Measurements from ENCODE around the gene CXCL13. TPM values are rescaled to one million over a fixed set of nuclear protein-coding genes. Genes with fewer than 3 reads are reported as not detected.
"Not testable (repeated sequence)": the region's sequence is repeated elsewhere in the genome, so short reads cannot be mapped to it uniquely, and the experiment has no call there.

The CXCL13 gene
- total RNA-seq, 4 donors from 2014 or later, result 3.4 to 14.9 TPM; not detected in 2

DNA sequence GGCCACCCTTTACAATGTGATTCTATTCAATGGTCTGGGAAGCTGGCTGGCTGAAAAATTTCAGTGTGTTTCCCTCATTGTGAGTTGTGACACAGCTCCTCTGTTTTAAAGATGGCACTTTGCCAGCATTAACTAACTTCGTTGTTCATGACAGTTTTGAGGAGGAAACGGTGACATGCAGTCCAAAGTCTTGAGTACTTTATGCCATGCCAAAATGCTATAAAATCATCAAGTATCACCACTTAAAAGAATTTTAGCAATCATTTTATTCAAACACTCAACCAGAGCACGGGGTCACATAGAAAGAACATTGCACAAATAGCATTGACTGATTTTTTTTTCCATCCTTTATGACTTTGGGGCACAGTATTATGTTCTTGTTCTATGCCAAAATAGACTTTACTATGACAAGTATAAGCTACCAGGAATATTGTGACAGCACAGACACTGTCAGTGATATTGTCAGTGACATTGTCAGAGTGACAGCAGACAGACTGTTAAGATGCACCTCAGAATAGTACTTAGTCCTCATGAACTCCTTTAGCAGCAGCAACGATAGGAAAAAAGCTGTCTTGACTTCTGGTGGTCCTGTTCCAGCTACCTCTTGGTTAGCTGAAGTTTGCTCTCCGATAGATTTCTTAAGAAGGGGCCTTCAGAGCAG lies 46.7 kb downstream of the CXCL13 start:
- 11 to 23% methylated on average over 4 to 5 of the region's 5 CpGs for WGBS, 2 donors (ENCODE audit: low coverage in 1 of 2)
- intact Hi-C loops (cut with DNase I; ENCODE audit: low total_unique reads), result no loop called here

DNA sequence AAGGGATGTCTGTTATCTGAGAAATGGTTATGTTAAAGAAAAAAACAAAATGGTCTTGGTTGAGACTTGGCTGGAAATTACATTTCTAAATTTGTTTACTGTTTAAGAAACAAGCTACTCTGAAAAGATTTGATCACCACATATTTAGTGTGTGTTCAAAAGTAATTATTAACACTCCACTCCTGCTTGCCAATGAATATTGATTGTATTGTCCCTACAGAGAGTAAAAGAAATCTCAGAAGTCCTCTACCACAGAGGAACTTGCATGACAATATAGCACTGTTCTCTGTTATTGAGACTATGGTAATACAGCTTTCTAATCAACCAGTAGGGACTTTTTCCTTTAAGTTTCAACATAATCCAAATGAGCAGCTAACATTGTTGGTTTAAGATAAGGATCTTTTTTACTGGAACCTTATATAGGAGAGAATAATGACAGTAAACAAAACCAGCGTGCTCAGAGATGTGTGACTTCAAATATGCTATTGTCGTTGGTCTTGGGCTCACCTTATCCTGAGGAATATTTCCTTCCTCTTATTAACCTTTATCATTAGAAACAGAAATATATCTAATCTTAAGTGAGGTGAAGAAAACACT lies 47.6 kb downstream of the CXCL13 start:
- Histone ChIP-seq H3K4me1 (peaks cover 0 to 31% (median 15%) of the 10 kb centered on the region in 4 donors), H3K27me3 (no peaks in the 10 kb centered on the region), H3K9me3 (no peaks in the 10 kb centered on the region), H3K36me3 (no peaks in the 10 kb centered on the region), H3K4me3 (no peak overlapping the region), H3K27ac (peak overlapping the region; percentile 56 to 75 (median 64))
- WGBS, 2 donors (ENCODE audit: low coverage in 1 of 2), result 54 to 59% methylated on average over 2 of the region's 2 CpGs
- no peak for DNase-seq
- in situ Hi-C loops (cut with MboI; ENCODE audit: low pct_ligation_motif_present in 1 of 4, low pct_unique_long_range_greater_than_20kb in 1 of 4, low sequenced_read_pairs in 3 of 4), result no loop called here
- no peak for TF ChIP-seq POLR2AphosphoS5 (IDR thresholded peaks at IDR 0.05)
- intact Hi-C loops (cut with DNase I; ENCODE audit: low total_unique reads), result no loop called here

More for the DNA sequence above, 46.7 kb downstream of the CXCL13 start:
- Histone ChIP-seq H3K27ac (peak overlapping the region; percentile 61 to 75 (median 68)), H3K36me3 (no peaks in the 10 kb centered on the region), H3K4me1 (peaks cover 0 to 31% (median 15%) of the 10 kb centered on the region in 4 donors), H3K9me3 (no peaks in the 10 kb centered on the region), H3K27me3 (no peaks in the 10 kb centered on the region), H3K4me3 (no peak overlapping the region)
- TF ChIP-seq POLR2A (IDR thresholded peaks at IDR 0.05) (no peak), POLR2AphosphoS5 (IDR thresholded peaks at IDR 0.05) (peak in 1 of 3 donors; percentile 35), CTCF (IDR thresholded peaks at IDR 0.05) (no peak), EP300 (IDR thresholded peaks at IDR 0.05; ENCODE audit: low read depth) (no peak)
- no peak for DNase-seq
- in situ Hi-C loops (cut with MboI; ENCODE audit: low pct_ligation_motif_present in 1 of 4, low pct_unique_long_range_greater_than_20kb in 1 of 4, low sequenced_read_pairs in 3 of 4), result no loop called here

GRCh38 chr4:77660318-77660717 lies 54.7 kb downstream of the CXCL13 start:
- H3K27ac ChIP-seq; H3K4me3 ChIP-seq; H3K27me3 ChIP-seq; intact Hi-C loops (cut with DNase I; ENCODE audit: low total_unique reads); in situ Hi-C loops (cut with MboI; ENCODE audit: low pct_ligation_motif_present in 1 of 4, low pct_unique_long_range_greater_than_20kb in 1 of 4, low sequenced_read_pairs in 3 of 4); H3K9me3 ChIP-seq; DNase-seq; H3K36me3 ChIP-seq: not testable (repeated sequence)
- H3K4me1 ChIP-seq, result peaks cover 0 to 11% (median 2%) of the 10 kb centered on the region in 4 donors
- 87 to 100% methylated on average over 1 to 5 of the region's 5 CpGs for WGBS, 2 donors (ENCODE audit: low coverage in 1 of 2)

Other genes with a start within 250 kb of the CXCL13 start
- 10 to 100 TPM in 2 of 4 donors, 1 to 10 TPM in 2; 2.2 to 30.5 (median 14.9) TPM for gene CNOT6L, start 213.5 kb downstream of the CXCL13 start, total RNA-seq

Data from transverse colon (tissue), 4 donors.